Calu3 (cell line): ENCODE results near the gene PSME4. TPM values are rescaled to one million over a fixed set of nuclear protein-coding genes. Genes with fewer than 3 reads are reported as not detected.
A peak's percentile ranks its signal among the peaks of the same experiment; 100 is the strongest.

Experiments
- BruUV-seq: library from RNA; stranded (reverse); fragments of 400-500 nt; replicated peaks from 2 replicates; lab custom pipeline; 2021; lab: Mats Ljungman, UMichigan
- CTCF ChIA-PET: fragments of 300-600 bp; sonication (Branson Sonifier 250); formaldehyde crosslinking; loops from one replicate; lab custom pipeline; 2022; ENCODE audit warnings: antibody characterized with exemption; lab: Charles Lee
- DNase-seq: peaks from one replicate; pipeline ENCODE4 v3.0.0; 2022
- H3K27ac Mint-ChIP-seq: one replicate; pipeline ENCODE4 v1.8.0; 2022; ENCODE audit warnings: mixed read lengths; ENCODE audit not compliant: unreplicated experiment
- H3K27me3 Mint-ChIP-seq: one replicate; pipeline ENCODE4 v1.8.0; 2022; ENCODE audit warnings: mixed read lengths; ENCODE audit not compliant: unreplicated experiment
- H3K36me3 Mint-ChIP-seq: one replicate; pipeline ENCODE4 v1.8.0; 2022; ENCODE audit warnings: mild to moderate bottlenecking, moderate library complexity, mixed read lengths; ENCODE audit not compliant: insufficient read depth, unreplicated experiment
- H3K4me1 Mint-ChIP-seq: one replicate; pipeline ENCODE4 v1.8.0; 2022; ENCODE audit warnings: mild to moderate bottlenecking, low read depth, mixed read lengths; ENCODE audit not compliant: unreplicated experiment
- H3K4me3 Mint-ChIP-seq: one replicate; pipeline ENCODE4 v1.8.0; 2022; ENCODE audit warnings: mild to moderate bottlenecking, low read depth, moderate library complexity, mixed read lengths; ENCODE audit not compliant: unreplicated experiment
- H3K9me3 Mint-ChIP-seq: one replicate; pipeline ENCODE4 v1.8.0; 2022; ENCODE audit warnings: low read depth, mixed read lengths; ENCODE audit not compliant: unreplicated experiment
- CTCF ChIP-seq: fragments of 200-600 bp; IDR thresholded peaks from one replicate; pipeline ENCODE4 v1.8.0; 2022; ENCODE audit warnings: antibody characterized with exemption; ENCODE audit not compliant: unreplicated experiment
- intact Hi-C: fragments of 100-400 bp; cut with micrococcal nuclease; formaldehyde crosslinking; loops from one replicate; pipeline ENCODE4 v1.10.0; 2022; ENCODE audit not compliant: unreplicated experiment
- total RNA-seq: library from RNA; stranded (reverse); gene quantifications from 2 replicates; pipeline ENCODE4 v1.2.3, GENCODE V29; 2022

The PSME4 gene
- total RNA-seq, 1 experiment from 2014 or later: 58.4 TPM

- H3K27ac Mint-ChIP-seq: no peak overlapping the region
- no TSS peak for BruUV-seq
- no peaks in the 10 kb centered on the region for H3K27me3 Mint-ChIP-seq
- peaks cover 19% of the 10 kb centered on the region for H3K4me1 Mint-ChIP-seq
- intact Hi-C loops: loop anchor here (5.0 kb wide), 1 partner anchor 53 kb away; no protein-coding TSS in a partner anchor
- H3K4me3 Mint-ChIP-seq: no peak overlapping the region
- H3K9me3 Mint-ChIP-seq: no peaks in the 10 kb centered on the region
- CTCF ChIA-PET: no interaction called here
- H3K36me3 Mint-ChIP-seq: no peaks in the 10 kb centered on the region
- no peak for DNase-seq
- no peak for TF ChIP-seq CTCF
Measured at GRCh38 chr2:53989210-53989862, 18.5 kb upstream of the PSME4 start.

GRCh38 chr2:53987336-53987921 lies 16.6 kb upstream of the PSME4 start:
- TF ChIP-seq CTCF: no peak
- no peaks in the 10 kb centered on the region for H3K27me3 Mint-ChIP-seq
- intact Hi-C loops: loop anchor here (5.0 kb wide), 1 partner anchor 55 kb away; no protein-coding TSS in a partner anchor
- CTCF ChIA-PET: interaction anchor here (0.6 kb wide), 1 partner anchor 306 kb away, joined by 4 read pairs; no protein-coding TSS in a partner anchor
- H3K9me3 Mint-ChIP-seq: no peaks in the 10 kb centered on the region
- no peak overlapping the region for H3K4me3 Mint-ChIP-seq
- H3K27ac Mint-ChIP-seq: peak overlapping the region; percentile 75
- no peaks in the 10 kb centered on the region for H3K36me3 Mint-ChIP-seq
- DNase-seq: peak; percentile 26
- peaks cover 19% of the 10 kb centered on the region for H3K4me1 Mint-ChIP-seq
- BruUV-seq: no TSS peak

GRCh38 chr2:53985646-53986045 lies 14.9 kb upstream of the PSME4 start:
- no peak for TF ChIP-seq CTCF
- no TSS peak for BruUV-seq
- no peak overlapping the region for H3K4me3 Mint-ChIP-seq
- H3K4me1 Mint-ChIP-seq: peaks cover 19% of the 10 kb centered on the region
- DNase-seq: no peak
- intact Hi-C loops: loop anchor here (5.0 kb wide), 1 partner anchor 57 kb away; no protein-coding TSS in a partner anchor
- CTCF ChIA-PET: no interaction called here
- H3K9me3 Mint-ChIP-seq: no peaks in the 10 kb centered on the region
- no peak overlapping the region for H3K27ac Mint-ChIP-seq
- H3K27me3 Mint-ChIP-seq: no peaks in the 10 kb centered on the region
- H3K36me3 Mint-ChIP-seq: no peaks in the 10 kb centered on the region

- BruUV-seq: no TSS peak
- DNase-seq: peak; percentile 40
- CTCF ChIA-PET: interaction anchor here (0.6 to 1.0 kb wide), 3 partner anchors 12 to 735 kb away, joined by 3 to 6 read pairs (median 4); no protein-coding TSS in a partner anchor
- Mint-ChIP-seq H3K9me3 (no peaks in the 10 kb centered on the region), H3K36me3 (peaks cover 43% of the 10 kb centered on the region), H3K4me3 (peak overlapping the region; percentile 97), H3K27ac (peak overlapping the region; percentile 96), H3K4me1 (peaks cover 44% of the 10 kb centered on the region), H3K27me3 (no peaks in the 10 kb centered on the region)
- TF ChIP-seq CTCF: no peak
- intact Hi-C loops: loop anchor here (10.0 kb wide), 1 partner anchor 105 kb away; no protein-coding TSS in a partner anchor
Measured at GRCh38 chr2:53969968-53970723, 647 bp downstream of the PSME4 start.
